Hepatocyte (in vitro differentiated cells): ENCODE results near the gene CPNE4.

Source experiments
- EZH2 ChIP-seq: fragments of 200-600 bp; sonication (generic); IDR thresholded peaks from 2 replicates; pipeline ENCODE4 v1.6.1; 2016; ENCODE audit warnings: antibody characterized with exemption, mild to moderate bottlenecking, borderline replicate concordance
- EZH2phosphoT487 ChIP-seq: fragments of 200-600 bp; sonication (generic); IDR thresholded peaks from one replicate; pipeline ENCODE4 v1.6.1; 2018; ENCODE audit warnings: antibody characterized with exemption, mild to moderate bottlenecking, low read depth, moderate library complexity; ENCODE audit not compliant: unreplicated experiment, severe bottlenecking
- TF ChIP-seq, protein P1 (sequence below): fragments of 200-600 bp; sonication (generic); IDR thresholded peaks from 2 replicates; pipeline ENCODE4 v1.5.1; 2016; ENCODE audit warnings: antibody characterized with exemption, mild to moderate bottlenecking; ENCODE audit not compliant: poor library complexity

DNA sequence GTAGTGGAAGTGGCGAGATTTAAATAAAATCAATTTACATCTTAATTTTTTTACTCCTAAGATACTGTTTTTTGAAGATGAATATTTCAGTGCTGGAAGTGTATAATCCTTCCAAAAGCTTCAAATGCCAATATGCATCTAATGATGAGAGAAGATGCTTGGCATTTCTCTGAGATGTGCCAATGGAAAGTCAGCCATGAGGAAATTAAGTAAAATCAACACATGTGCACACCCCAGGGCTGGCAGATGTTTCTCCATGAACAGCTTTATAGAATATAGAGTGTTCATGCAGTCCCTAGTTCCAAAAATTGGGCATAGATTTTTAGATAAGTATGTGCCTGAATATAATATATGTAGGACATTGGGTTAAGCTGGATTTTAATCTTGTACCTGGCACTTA, 90.1 kb downstream of the CPNE4 start:
- TF ChIP-seq, protein P1, sequence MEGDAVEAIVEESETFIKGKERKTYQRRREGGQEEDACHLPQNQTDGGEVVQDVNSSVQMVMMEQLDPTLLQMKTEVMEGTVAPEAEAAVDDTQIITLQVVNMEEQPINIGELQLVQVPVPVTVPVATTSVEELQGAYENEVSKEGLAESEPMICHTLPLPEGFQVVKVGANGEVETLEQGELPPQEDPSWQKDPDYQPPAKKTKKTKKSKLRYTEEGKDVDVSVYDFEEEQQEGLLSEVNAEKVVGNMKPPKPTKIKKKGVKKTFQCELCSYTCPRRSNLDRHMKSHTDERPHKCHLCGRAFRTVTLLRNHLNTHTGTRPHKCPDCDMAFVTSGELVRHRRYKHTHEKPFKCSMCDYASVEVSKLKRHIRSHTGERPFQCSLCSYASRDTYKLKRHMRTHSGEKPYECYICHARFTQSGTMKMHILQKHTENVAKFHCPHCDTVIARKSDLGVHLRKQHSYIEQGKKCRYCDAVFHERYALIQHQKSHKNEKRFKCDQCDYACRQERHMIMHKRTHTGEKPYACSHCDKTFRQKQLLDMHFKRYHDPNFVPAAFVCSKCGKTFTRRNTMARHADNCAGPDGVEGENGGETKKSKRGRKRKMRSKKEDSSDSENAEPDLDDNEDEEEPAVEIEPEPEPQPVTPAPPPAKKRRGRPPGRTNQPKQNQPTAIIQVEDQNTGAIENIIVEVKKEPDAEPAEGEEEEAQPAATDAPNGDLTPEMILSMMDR: no peak
- TF ChIP-seq EZH2: no peak
- TF ChIP-seq EZH2phosphoT487: no peak
